IPS-NIHi11 (cell line): ENCODE data around the gene CCDC188.

Source experiments
- DNase-seq: peaks from one replicate; pipeline ENCODE4 v3.0.0; 2012; ENCODE audit warnings: mixed read lengths, low spot score

The CCDC188 gene

DNA sequence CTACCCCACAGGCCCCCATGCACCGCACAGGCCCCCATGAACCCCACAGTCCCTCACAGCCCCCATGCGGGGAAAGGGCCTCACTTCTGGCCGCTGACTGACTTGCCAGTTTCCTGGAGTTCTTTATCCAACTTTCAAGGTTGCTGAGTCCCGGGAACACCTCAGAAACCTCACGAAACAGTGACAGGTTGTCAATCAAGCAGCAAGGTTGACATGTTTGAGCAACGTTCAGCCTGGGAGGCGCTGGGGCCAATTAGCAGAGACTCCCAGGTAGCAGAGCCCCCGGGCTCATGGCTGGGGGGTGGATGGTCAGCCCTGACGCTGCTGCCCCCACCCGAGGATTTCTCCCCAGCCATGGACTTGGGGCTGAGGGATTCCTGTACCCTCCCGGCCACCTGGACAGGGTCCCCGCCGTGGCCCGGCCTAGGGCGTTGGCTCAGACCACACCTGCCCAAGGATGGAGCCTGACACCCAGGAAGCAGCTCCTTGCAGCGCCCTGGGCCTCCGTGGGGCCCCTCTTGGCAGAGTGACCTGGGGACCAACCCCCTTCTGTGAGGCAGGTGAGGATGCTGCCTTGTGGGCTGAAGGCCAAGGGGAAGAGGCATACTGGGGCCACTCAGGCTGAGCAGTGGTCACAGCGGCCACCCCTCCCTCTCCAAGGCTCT is 33.8 kb upstream of the CCDC188 start:
- no peak for DNase-seq

DNA sequence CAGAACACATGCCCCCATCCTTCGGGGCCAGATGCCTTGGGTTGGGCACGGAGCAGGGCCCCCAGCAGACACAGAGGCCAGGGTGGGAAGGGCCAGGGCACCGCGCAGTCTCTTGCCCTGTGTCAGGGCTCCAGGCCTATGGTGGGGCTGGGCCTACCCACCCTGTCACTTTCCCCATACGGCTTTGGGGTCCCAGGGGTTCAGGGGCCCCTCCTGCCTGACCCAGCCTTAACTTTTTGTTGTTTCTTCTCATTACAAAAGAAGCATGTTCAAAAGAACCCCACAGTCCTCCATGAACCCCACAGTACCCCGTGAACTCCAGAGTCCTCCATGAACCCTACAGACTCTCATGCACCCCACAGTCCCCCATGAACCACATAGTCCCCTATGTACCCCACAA is 33.0 kb upstream of the CCDC188 start:
- DNase-seq = no peak

DNA sequence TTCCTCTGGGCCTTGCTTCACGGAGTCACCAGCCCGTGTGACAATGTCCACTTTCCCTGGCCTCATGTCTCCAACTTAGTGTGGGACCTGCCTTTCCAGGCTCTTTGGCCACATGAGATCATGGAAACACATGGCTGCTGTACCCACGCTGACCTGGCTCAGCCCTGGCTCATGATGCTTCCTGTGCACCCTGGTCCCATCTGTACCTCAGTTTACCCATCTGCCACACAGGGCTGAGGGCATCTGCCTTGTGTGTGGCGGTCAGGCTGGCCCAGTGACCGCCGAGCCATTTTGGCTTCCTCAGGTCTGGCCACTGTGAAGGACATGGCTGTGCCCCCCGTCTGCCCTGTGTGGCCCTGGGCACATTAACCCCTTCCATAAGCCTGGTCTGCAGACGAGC is 32.2 kb upstream of the CCDC188 start:
- DNase-seq = no peak

- DNase-seq = no peak
Observed at GRCh38 chr22:20182365-20182764, 31.5 kb upstream of the CCDC188 start.

GRCh38 chr22:20181884-20182236 is 31.0 kb upstream of the CCDC188 start:
- no peak for DNase-seq

DNA sequence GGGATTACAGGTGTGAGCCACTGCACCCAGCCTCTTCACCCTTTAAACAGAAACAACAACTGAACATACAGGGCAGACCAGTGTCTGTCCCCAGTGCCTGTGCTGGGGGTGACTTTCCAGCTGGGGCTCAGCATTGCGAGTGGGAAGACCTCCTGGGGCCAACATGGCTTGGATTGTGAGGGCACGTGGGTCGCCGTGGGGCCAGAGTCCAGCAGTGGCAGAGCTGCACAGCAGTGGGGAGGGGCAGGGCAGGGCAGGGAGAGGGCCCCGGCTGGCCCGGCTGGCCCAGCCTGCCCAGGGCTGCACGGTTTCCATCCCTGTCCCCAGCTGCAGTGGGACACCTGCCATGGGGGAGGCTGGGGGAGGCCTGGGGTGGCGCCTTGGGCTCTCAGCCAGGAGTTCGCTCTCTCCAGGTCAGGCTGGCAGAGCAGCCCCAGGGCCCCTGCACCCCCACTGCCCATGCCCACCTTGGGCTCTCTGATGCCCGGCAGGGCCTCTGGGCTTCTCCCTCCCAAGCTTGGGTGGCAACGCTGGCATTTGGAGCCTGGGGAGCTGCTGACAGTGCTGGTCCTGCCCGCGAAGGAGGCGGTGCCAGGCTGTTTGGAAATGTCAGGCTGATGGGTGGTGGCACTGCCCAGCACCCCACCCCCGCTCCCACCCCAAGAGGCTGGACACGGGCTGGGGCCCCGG is 30.5 kb upstream of the CCDC188 start:
- DNase-seq = no peak

DNA sequence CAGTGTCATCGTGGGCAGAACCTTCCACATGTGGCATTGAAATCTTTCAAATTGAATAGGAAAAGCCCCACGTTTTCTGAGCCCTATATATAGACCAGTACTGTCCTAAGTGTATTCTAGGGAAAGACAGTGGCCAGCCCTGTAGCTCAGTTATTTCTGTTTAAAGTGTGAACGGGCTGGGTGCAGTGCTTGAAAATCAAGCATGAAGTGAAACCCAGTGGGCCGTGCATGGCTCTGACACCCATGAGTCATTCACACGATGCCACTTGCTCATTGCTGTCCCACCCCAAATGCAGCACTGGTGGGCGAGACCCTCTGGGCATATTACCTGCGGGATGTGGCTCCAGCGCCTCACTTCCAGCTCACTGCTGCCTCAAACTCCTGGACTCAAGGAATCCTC is 29.8 kb upstream of the CCDC188 start:
- DNase-seq = no peak

DNA sequence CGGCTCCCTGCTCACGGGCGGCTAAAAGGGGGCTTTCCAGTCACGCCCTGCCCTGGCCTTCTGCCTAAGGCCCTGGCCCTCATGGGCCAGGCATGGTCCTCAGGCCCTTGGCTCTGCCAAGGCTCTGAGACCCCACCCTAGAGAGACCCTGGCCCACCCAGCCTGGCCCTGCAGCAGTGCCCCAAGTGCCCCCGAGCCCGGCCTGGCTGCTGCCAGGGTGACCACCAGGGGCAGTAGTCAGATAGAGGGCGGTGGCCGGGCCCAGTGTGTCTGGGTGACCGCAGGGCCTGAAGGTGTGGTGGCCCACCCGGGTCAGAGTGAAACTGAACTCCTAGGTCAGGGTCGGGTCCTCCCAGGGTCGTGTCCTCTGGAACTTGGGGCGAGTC is 29.4 kb upstream of the CCDC188 start:
- DNase-seq = peak; percentile 78

GRCh38 chr22:20179455-20180244 is 28.8 kb upstream of the CCDC188 start:
- no peak for DNase-seq

GRCh38 chr22:20178915-20179227 is 28.0 kb upstream of the CCDC188 start:
- DNase-seq = no peak

DNA sequence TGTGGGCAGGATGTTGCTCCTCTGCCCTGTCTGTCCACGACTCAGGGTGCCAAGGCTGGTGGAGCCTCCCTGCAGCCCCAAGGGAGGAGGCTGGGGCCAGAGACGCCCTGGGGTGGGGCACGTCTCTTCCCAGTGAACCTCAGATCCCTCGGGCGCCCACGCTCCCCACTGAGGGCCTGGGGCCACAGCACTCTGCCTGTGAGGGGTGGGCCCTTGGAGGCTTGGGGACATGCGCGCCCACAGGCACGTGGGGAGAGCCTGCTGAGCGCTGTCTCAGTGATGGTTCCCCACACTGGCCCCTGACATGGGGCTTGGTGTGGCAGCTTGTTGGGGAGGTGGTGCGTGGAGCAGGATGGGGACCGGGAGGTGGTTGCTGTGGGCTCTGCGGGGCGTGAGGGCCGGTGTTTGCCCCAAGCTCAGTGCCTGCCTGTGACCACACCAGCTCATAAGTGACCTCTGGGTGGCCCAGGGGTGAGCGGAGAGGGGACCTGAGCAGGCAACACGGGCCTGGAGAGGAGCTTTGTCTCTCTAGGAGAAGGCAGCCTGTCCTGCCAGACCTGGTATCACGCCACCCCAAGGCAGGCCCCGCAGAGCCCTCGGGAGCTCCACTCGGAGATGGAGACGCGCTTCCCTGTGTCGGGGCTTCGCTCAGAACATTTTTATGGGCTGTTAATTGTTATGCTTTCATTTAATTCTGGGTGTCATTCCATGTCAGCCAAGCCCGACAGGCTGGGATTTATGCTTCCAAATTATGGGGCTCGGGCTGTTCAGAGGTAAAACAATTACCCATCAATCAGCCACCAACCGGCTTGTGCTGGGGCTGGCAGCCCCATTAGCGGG is 27.4 kb upstream of the CCDC188 start:
- DNase-seq = no peak

DNA sequence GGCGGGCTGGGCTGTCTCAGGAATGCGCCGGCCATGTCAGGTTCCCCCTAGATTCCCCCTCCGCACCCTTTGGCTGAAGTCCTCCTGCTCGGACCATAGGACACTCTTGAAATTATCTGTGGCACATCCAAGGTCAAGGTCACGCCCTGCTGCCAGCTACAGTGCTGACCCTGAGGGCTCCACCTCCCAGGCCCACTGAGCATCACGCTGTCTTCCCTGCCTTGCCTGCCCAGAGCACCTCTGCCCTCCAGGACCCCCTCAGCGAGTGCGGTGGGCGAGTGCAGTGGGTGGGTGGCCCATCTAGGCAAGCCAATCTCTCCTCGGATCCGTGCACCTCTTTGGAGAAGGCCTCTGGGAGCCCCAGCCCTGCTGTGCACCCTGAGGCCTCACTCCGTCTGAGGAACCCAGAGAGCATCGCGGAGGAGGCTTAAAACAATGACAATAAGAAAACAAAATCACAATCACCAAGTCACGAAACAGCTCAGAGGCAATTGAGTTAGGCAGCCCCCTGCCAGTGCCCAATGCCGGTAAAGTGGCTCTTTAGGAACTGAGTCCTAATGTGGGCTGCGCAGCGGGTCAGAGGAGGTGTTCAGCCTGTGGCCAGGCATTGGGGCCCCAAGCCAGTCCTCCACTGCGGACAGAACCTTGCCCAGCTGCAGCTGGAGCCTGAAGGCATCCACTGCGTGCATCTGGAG is 26.5 kb upstream of the CCDC188 start:
- DNase-seq = no peak

GRCh38 chr22:20176421-20177085 is 25.7 kb upstream of the CCDC188 start:
- no peak for DNase-seq

DNA sequence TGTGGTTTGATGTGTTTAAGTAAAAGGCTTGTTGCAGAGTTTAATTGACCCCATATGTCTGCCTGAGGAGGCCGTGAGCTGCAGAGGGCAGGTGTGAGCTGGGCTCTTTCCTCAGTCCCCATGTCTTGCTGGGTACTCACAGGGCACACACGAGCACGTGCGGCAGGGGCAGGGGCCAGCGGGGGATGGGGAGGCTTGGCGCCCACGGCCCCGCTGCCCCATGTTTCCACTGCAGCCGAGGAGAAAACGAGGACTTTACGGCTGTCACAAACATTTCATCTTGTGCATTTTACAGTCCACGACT is 24.7 kb upstream of the CCDC188 start:
- no peak for DNase-seq

- peak; percentile 67 for DNase-seq
Observed at GRCh38 chr22:20174785-20175596, 24.1 kb upstream of the CCDC188 start.

DNA sequence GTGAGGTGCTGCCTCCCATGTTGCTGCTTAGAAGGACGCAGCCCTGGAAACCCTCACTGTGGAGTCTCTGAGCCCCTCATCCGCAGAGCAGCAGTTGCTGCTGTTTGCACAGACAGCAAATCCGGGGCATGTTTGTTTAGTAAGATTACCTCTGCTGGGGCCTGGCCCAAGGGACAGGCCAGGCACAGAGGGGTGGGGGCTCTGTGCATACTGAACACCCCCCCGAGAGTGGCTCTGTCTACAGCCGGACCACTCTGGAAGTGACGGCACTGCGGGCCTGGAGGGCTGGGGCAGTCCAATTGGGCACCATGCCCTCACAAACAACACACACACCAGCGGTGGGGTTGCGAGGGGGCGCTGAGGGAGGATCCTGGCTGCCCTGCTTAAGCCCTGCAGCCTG is 22.9 kb upstream of the CCDC188 start:
- DNase-seq = no peak

DNA sequence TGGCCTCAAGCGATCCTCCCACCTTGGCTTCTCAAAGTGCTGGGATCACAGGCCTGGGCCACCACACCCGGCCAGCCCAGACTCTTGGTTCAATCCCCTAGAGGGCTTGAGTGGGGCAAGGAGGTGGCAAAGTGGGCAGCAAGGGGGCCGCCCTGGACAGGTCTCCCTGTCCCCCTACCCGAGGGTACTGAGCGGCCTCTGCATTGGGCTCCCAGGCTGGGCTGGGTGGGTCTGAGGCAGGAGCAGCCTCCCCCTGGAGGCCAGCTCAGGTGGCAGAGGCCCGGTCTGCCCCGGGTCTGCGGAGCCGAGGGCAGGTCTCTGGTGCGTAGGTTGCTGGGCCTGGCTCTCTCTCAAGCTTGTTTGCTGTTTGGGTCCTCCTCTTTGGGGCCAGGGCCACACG is 22.4 kb upstream of the CCDC188 start:
- no peak for DNase-seq

DNA sequence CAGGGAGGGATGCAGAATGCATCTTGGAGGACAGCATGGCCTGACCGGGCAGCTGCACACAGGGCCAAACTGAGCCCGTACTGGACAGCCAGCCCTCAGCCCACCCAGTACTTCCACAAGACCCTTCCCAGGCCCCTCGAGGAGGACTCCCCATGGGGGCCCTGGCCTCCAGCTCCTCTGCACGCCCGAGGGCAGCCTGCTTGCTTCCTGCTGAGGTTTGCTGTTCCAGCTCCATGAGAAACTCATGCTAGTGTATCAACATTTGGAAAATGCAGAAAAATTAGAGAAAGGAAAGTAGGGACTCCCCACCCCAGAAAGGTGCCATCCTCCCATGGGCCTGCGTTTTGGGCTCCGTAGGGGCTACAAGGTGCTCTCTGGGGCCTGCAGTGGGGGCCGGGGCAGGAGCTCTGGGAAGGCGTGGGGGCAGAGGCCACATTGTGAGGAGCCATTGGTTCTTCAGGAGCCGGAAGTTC is 21.3 kb upstream of the CCDC188 start:
- DNase-seq = no peak

- no peak for DNase-seq
Observed at GRCh38 chr22:20171288-20172140, 20.7 kb upstream of the CCDC188 start.

DNA sequence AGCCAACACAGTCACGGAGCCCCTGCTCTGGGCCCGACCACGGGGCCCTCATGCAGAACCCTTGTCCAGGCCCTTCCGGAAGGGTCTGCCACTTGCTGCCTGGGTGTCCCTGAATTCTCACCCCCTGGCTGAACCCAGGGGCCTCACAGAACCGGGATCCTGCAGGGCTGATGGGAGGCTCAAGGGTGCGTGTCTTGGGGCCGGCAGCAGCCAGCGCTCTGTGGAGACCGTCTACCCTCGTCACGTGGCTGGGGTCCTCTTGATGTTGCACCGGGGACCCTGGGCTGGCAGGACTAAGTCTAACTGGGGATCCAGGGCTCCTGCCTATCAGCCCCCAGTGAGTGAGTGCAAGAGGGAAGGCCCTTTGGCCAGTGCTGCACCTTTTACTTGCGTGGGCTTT is 19.3 kb upstream of the CCDC188 start:
- DNase-seq = no peak
